GM18499 (cell line): ENCODE data around the gene ADAM22.

Experiments
- ATAC-seq: cut with Tn5 transposase; IDR thresholded peaks from one replicate; pipeline ENCODE4 v1.9.1; 2021; ENCODE audit warnings: moderate number of reproducible peaks; ENCODE audit not compliant: insufficient read depth, unreplicated experiment

The ADAM22 gene

GRCh38 chr7:88239852-88240251, 305.8 kb downstream of the ADAM22 start:
- no peak for ATAC-seq

- ATAC-seq, result peak; percentile 57
These were observed 309.4 kb downstream of the ADAM22 start for GRCh38 chr7:88243345-88243909.

GRCh38 chr7:88244258-88244657, 310.2 kb downstream of the ADAM22 start:
- no peak for ATAC-seq
